Ishikawa (cell line): Measurements from ENCODE around the gene HMX1.

Experiments used
- CEBPB ChIP-seq: IDR thresholded peaks from 2 replicates; pipeline ENCODE4 v1.6.1; 2012
- CREB1 ChIP-seq: IDR thresholded peaks from 2 replicates; pipeline ENCODE4 v1.6.1; 2012; ENCODE audit warnings: low read depth
- EGR1 ChIP-seq: IDR thresholded peaks from 2 replicates; pipeline ENCODE4 v1.6.1; 2012
- EP300 ChIP-seq: IDR thresholded peaks from 2 replicates; pipeline ENCODE4 v1.6.1; 2012; ENCODE audit warnings: borderline replicate concordance
- FOXM1 ChIP-seq: IDR thresholded peaks from 2 replicates; pipeline ENCODE4 v1.6.1; 2012; ENCODE audit warnings: low read depth, borderline replicate concordance
- NFIC ChIP-seq: IDR thresholded peaks from 2 replicates; pipeline ENCODE4 v1.6.1; 2012
- RAD21 ChIP-seq: IDR thresholded peaks from 2 replicates; pipeline ENCODE4 v1.6.1; 2012; ENCODE audit warnings: low read depth
- TAF1 ChIP-seq: IDR thresholded peaks from 2 replicates; pipeline ENCODE4 v1.6.1; 2012; ENCODE audit warnings: low read depth, mild to moderate bottlenecking
- TCF12 ChIP-seq: IDR thresholded peaks from 2 replicates; pipeline ENCODE4 v1.6.1; 2012; ENCODE audit warnings: low read depth
- TEAD4 ChIP-seq: IDR thresholded peaks from 2 replicates; pipeline ENCODE4 v1.6.1; 2012
- YY1 ChIP-seq: IDR thresholded peaks from 2 replicates; pipeline ENCODE4 v1.6.1; 2012; ENCODE audit warnings: low read depth
- ZBTB7A ChIP-seq: IDR thresholded peaks from 2 replicates; pipeline ENCODE4 v1.6.1; 2012; ENCODE audit warnings: low read depth
- TF ChIP-seq, protein P1 (sequence below): IDR thresholded peaks from 2 replicates; pipeline ENCODE4 v1.6.1; 2012; ENCODE audit warnings: low read depth, mild to moderate bottlenecking
- TF ChIP-seq, protein P2 (sequence below): IDR thresholded peaks from 2 replicates; pipeline ENCODE4 v1.6.1; 2012
- TF ChIP-seq, protein P3 (sequence below): IDR thresholded peaks from 2 replicates; pipeline ENCODE4 v1.6.1; 2012

Gene HMX1

DNA sequence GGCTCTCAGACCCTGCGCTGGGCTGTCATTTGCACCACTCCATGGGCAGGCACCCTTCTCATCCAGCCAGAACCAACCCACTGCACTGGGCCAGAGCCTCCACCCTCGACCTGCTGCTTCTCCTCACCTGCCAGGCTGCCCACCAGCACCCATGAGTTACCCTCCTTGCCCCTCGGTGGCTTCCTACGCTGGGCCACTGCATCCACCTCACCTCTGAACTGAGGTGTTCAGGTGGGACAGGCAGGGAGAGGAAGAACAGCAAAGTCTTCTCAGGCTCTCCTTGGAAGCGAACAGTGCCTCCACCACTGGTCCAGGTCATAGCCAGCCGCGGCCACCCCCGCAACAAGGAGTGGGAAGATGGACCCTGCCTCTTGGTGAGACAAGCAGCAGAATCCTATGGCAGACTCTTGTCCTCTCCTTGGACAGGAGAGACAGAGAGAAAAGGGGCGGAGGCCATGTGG lies 32.4 kb upstream of the HMX1 start:
- TF ChIP-seq EP300, result no peak
- no peak for TF ChIP-seq ZBTB7A
- TF ChIP-seq RAD21, result no peak
- TF ChIP-seq TAF1, result no peak
- no peak for TF ChIP-seq FOXM1

DNA sequence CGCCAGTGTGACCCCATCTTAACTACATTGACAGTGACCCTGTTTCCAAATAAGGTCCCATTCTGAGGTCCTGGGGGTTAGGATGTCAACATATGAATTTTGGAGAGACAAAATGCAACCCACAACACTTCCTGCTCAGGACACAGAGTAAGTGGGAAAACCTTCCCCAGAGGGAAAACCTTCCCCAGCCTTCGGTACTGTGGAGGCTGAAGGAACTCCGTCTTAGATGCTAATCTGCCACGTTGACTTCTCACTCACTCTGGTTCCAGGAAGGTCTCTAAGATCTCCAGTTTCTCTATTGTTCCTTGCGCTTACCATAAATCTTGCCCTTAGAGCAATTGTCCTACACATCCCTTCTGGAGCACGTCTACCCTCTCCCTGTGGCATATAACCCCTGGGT lies 29.7 kb upstream of the HMX1 start:
- TF ChIP-seq, protein P1, sequence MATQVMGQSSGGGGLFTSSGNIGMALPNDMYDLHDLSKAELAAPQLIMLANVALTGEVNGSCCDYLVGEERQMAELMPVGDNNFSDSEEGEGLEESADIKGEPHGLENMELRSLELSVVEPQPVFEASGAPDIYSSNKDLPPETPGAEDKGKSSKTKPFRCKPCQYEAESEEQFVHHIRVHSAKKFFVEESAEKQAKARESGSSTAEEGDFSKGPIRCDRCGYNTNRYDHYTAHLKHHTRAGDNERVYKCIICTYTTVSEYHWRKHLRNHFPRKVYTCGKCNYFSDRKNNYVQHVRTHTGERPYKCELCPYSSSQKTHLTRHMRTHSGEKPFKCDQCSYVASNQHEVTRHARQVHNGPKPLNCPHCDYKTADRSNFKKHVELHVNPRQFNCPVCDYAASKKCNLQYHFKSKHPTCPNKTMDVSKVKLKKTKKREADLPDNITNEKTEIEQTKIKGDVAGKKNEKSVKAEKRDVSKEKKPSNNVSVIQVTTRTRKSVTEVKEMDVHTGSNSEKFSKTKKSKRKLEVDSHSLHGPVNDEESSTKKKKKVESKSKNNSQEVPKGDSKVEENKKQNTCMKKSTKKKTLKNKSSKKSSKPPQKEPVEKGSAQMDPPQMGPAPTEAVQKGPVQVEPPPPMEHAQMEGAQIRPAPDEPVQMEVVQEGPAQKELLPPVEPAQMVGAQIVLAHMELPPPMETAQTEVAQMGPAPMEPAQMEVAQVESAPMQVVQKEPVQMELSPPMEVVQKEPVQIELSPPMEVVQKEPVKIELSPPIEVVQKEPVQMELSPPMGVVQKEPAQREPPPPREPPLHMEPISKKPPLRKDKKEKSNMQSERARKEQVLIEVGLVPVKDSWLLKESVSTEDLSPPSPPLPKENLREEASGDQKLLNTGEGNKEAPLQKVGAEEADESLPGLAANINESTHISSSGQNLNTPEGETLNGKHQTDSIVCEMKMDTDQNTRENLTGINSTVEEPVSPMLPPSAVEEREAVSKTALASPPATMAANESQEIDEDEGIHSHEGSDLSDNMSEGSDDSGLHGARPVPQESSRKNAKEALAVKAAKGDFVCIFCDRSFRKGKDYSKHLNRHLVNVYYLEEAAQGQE, result no peak
- TF ChIP-seq ZBTB7A, result no peak
- no peak for TF ChIP-seq NFIC
- TF ChIP-seq TAF1, result no peak
- no peak for TF ChIP-seq TEAD4
- TF ChIP-seq CEBPB, result no peak
- no peak for TF ChIP-seq EP300
- TF ChIP-seq RAD21, result no peak
- TF ChIP-seq EGR1, result no peak
- TF ChIP-seq, protein P2, sequence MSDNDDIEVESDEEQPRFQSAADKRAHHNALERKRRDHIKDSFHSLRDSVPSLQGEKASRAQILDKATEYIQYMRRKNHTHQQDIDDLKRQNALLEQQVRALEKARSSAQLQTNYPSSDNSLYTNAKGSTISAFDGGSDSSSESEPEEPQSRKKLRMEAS, result no peak
- TF ChIP-seq, protein P3, sequence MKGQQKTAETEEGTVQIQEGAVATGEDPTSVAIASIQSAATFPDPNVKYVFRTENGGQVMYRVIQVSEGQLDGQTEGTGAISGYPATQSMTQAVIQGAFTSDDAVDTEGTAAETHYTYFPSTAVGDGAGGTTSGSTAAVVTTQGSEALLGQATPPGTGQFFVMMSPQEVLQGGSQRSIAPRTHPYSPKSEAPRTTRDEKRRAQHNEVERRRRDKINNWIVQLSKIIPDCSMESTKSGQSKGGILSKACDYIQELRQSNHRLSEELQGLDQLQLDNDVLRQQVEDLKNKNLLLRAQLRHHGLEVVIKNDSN, result no peak
- no peak for TF ChIP-seq CREB1
- TF ChIP-seq FOXM1, result no peak

DNA sequence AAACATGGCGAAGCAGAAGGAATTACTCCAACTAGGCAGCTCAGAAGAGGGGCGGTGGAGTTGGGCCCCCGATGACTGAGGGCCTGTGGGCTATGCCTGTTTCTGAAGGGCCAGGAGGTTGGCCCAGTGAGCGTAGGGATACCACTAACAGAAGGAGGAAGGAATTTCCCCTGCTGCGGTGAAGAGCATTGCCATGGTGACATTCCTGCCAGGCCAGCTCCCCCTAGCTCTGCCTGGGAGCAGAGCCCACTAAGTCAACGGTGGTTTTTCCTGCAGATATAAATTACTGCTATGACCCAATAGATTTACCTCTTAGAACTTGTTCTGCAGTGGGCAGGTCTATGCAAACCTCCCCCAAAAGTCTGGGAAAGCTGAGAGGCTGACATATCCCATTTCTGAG lies 28.9 kb upstream of the HMX1 start:
- no peak for TF ChIP-seq NFIC
- TF ChIP-seq TCF12, result no peak
- TF ChIP-seq, protein P1, result no peak
- no peak for TF ChIP-seq ZBTB7A
- TF ChIP-seq TEAD4, result no peak
- TF ChIP-seq YY1, result no peak
- TF ChIP-seq FOXM1, result no peak
- no peak for TF ChIP-seq CREB1
- TF ChIP-seq EGR1, result no peak
- TF ChIP-seq TAF1, result no peak
- TF ChIP-seq RAD21, result no peak
- TF ChIP-seq, protein P3, result no peak
- no peak for TF ChIP-seq CEBPB
- TF ChIP-seq, protein P2, result no peak

DNA sequence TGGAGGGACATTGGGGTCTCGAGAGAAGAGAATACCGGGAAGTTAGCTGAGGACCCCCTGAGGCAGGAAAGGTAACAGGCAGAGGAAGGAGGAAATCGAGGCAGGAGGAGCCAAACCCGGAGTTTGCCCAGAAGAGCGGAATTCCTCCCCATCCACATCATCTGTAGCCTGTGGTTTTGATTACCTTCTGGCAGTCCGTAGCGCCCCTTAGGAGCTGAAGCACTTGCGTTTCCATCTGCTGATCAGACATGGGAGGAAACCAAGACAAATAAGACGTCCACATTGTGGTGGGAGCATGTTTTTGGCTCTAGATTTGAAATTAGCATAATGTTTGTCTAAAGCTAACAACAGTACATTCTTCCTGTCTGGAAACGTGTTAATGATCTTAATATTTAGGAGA lies 26.8 kb upstream of the HMX1 start:
- TF ChIP-seq TCF12 (no peak), RAD21 (no peak), CEBPB (no peak), CREB1 (no peak), FOXM1 (no peak), ZBTB7A (no peak), YY1 (no peak), EGR1 (no peak)
- TF ChIP-seq, protein P1, result no peak
